DOHH2 (cell line): ENCODE results near the gene MRPL50.

Experiments used
- CTCF ChIP-seq: fragments of 200-600 bp; sonication (generic); IDR thresholded peaks from one replicate; pipeline ENCODE4 v1.5.1; 2014; ENCODE audit warnings: antibody characterized with exemption, mild to moderate bottlenecking, low read depth, low read length; ENCODE audit not compliant: poor library complexity, severe bottlenecking
- EZH2phosphoT487 ChIP-seq: fragments of 200-600 bp; sonication (generic); IDR thresholded peaks from 2 replicates; pipeline ENCODE4 v1.6.1; 2017; ENCODE audit warnings: borderline replicate concordance, mild to moderate bottlenecking, antibody characterized with exemption, low read length, moderate library complexity, mixed read lengths

- TF ChIP-seq CTCF (no peak), EZH2phosphoT487 (no peak)
These were observed 45.4 kb downstream of the MRPL50 start for GRCh38 chr9:101352892-101353463.
